ENCODE results near the gene ZNF317.
A peak's percentile ranks its signal among the peaks of the same experiment; 100 is the strongest.

The ZNF317 gene

GRCh38 chr19:9140159-9140874 is at the start of gene ZNF317:
Gene ZNF317 (plus strand): TSS chr19:9140397. CDS start chr19:9156017, 15,620 bp downstream.
- peak; percentile 92 for DNase-seq (ENCODE audit: low spot score)

DNA sequence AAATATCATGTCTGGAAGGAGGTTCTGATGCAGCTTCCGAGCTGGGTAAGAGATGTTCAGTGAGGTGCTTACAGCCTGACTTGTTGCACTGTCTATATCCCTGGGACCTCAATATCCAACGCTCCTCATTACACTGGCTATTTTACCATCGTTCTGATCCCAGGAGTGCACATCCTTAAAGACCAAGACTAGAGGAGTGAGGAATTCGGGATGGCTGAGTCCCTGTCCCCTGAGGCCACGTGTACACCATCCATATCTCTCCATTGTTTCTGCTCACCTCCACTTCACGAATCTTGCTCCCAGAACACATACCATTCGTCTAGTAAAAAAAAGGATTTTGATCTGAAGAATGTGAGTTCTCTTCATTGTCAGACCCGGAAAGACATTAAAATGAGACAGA is 32.8 kb upstream of the ZNF317 start, which contains the start of gene OR7G2:
Gene OR7G2 (minus strand): TSS at position 101 of the 400 bp plus-strand sequence. CDS start 4,232 bp downstream, outside the sequence.
- DNase-seq (ENCODE audit: low spot score) = no peak

DNA sequence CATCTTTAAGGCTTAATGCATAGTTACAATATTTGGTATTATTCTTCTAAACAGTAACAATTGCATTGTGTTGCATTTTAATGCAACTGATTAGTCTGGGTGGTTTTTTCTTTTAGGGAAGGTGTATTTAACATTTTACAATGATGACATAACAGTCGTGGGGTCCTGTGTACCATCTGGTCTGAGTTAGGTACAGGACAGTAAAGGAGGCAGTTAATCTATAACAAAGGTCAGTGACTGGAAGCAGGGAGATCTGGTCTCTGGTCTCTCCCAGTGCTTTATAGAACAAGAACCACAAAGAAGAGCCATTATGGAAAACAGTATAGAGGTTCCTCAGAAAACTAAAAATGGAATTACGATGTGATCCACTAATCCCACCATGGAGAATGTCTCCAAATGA is 30.2 kb upstream of the ZNF317 start:
- DNase-seq (ENCODE audit: low spot score) = no peak

GRCh38 chr19:9115307-9115813 is 24.8 kb upstream of the ZNF317 start, which contains the start of gene OR7G1:
Gene OR7G1 (minus strand): TSS chr19:9115763. CDS start chr19:9115763, 0 bp downstream.
- no peak for DNase-seq (ENCODE audit: low spot score)

GRCh38 chr19:9116547-9116946 is 23.6 kb upstream of the ZNF317 start:
- no peak for DNase-seq (ENCODE audit: low spot score)

DNA sequence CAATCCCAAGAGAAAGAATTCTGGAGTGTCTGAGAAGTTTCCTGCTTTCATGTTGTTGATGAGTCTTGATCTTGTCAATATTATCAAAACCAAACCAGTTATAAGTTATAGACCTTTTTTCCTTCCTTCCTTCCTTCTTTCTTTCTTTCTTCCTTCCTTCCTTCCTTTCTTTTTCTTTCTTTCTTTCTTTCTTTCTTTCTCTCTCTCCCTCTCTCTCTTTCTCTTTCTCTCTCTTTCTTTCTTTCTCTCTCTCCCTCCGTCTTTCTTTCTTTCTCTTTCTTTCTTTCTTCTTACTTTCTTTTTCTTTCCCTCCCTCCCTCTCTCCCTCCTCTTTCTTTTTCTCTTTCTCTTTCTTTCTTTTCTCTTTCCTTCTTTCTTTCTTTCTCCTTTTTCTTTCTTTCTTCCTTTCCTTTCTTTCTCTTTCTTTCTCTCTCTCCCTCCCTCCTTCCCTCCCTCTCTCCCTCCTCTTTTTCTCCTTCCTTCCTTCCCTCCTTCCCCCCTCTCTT is 13.2 kb upstream of the ZNF317 start, which contains the start of gene OR7G3:
Gene OR7G3 (minus strand): TSS at position 51 of the 506 bp plus-strand sequence. CDS start 0 bp downstream, at position 51.
- no peak for DNase-seq (ENCODE audit: low spot score)

DNA sequence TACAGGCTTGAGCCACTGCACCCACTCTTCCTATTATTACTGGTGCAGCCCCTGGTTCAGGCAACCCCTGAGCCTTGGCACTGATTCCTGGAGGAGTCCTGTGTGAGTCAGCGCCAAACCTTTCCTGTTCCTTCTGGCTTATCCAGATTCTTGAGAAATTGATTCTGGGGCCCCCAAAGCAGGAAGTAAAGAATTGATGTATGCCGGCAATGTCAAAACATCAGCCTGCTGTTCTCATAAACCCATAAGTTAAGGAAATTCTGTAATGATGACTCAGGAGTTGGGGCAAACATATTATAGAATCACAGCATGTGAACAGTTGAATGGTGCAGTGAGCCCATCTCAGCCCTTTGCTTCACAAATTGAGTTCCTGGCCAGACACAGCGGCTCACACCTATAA is 12.0 kb upstream of the ZNF317 start:
- DNase-seq (ENCODE audit: low spot score) = no peak

DNA sequence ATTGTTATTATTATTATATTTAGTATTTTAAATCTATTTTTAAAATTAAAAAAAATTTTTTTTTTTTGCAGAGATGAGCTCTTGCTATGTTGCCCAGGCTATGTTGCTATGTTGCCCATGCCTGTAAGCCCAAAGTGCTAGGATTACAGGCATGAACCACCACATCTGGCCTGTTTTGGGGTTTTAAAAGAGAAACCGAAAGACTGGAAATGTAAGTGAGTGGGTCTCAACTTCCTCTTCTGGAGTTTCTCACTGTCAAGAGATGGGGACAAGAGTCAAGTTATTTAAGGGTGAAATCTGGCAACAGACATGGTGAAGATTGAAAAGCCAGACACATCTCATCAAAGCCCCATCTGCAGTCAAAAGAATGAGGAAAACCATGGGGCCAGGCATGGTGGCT is 9.2 kb upstream of the ZNF317 start:
- DNase-seq (ENCODE audit: low spot score) = no peak

DNA sequence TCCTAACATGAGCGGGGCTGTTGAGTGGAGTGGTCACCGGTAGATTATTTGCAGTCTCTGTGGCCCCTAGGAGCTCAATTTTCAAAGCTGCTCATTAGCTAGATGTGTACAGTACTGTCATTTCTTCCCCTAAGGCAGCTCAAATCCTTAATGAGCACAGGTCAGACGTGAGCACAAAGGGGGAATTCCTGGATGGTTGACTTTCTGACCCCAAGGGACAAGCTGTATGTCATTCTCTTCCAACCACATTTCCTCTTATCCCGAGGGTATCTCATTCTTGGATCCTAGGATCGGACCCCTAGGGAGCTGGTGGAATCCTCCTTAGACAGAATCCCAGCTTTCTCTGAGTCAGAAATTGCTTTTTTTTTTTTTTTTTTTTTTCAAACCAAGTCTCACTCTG is 7.8 kb upstream of the ZNF317 start:
- DNase-seq (ENCODE audit: low spot score) = no peak

- DNase-seq (ENCODE audit: low spot score) = no peak
Observed at GRCh38 chr19:9139609-9140158, 513 bp upstream of the ZNF317 start.

DNA sequence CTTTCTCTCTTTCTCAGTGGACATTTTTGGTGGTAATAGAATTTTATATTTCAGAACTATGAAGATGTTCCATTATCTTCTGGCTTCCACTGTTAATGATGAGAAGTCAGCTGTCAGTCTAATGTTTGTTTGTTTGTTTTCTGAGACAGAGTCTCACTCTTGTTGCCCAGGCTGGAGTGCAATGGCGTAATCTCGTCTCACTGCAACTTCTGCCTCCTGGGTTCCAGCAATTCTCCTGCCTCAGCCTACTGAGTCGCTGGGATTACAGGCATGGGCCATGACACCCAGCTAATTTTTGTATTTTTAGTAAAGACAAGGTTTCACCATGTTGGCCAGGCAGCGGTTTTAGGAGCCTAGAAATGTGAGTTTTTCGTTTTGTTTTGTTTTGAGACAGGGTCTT is 4.7 kb downstream of the ZNF317 start:
- DNase-seq (ENCODE audit: low spot score) = no peak

- no peak for DNase-seq (ENCODE audit: low spot score)
Observed at GRCh38 chr19:9146882-9147281, 6.7 kb downstream of the ZNF317 start.

DNA sequence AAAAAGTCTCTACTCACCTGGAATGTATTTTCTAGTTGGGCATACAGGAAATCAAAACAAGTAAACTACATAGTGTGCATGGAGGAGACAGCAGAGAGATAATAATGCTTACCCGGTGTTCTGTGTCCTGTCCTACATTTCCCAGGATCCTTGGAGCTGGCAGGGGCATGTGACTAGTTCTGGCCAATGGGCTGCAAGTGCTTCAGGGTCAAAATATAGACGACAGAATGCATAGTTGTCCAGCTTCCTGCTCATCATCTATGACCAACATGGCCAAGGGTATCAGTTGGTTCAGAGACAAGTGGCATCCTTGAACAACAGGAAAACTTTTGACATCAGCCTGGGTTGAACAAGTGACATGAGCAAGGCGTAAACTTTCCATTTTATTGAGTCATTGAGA is 8.5 kb downstream of the ZNF317 start:
- DNase-seq (ENCODE audit: low spot score) = no peak

DNA sequence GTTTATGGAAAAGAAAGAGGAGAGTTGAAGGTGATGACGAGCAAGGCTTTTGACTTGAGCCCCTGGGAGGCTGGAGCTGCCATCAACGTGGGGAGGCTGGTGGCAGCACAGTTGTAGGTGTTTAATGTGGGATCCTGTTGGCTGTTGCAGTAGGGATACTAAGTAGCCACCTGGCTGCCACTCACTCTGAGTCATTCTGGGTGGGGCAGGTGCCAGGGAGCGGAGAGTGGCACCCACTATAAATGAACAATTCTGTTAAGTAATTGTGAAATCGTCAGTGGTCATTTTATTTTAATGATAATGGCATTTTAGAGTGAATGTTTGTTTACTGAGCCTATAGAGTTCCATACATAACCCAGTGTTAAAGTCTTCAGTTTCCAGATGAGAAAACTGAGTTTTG is 9.8 kb downstream of the ZNF317 start:
- no peak for DNase-seq (ENCODE audit: low spot score)

DNA sequence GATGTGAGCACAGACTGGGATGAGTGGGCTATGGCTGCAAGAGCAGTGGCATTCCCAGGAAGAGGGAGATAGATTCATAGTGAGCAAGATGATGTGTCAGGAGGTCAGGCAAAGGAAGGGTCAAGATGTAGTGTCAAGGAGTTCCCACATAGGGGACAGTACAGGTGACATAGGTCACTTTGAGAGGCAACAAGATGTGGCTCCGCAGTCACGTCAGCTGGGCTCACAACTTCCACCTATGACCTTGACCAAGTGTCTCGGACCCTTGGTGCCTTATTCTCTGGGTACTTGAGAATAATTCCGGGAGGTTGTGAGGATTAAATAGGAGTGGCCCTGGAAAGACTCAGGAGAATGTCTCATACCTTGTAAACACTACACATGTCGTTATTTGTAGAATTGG is 10.5 kb downstream of the ZNF317 start:
- DNase-seq (ENCODE audit: low spot score) = no peak

GRCh38 chr19:9151367-9151766 is 11.2 kb downstream of the ZNF317 start:
- no peak for DNase-seq (ENCODE audit: low spot score)

GRCh38 chr19:9155591-9155990 is 15.4 kb downstream of the ZNF317 start:
- no peak for DNase-seq (ENCODE audit: low spot score)

GRCh38 chr19:9156304-9156703 is 16.1 kb downstream of the ZNF317 start:
- DNase-seq (ENCODE audit: low spot score) = no peak

DNA sequence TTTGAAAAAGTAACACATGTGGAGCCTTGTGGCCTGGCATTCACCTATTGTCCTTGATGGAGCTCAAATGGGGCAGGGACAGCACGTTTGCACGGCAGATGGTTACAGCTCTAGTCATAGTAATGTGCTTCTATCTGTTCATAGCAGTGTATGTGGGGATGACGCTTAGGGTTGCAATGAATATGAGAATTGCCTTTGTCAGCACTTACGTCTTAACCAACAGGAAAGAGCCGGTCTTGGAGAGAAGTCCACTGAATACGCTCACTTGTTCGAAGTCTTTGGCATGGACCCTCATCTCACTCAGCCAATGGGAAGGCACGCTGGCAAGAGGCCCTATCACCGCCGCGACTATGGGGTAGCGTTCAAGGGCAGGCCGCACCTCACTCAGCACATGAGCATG is 19.7 kb downstream of the ZNF317 start:
- no peak for DNase-seq (ENCODE audit: low spot score)

DNA sequence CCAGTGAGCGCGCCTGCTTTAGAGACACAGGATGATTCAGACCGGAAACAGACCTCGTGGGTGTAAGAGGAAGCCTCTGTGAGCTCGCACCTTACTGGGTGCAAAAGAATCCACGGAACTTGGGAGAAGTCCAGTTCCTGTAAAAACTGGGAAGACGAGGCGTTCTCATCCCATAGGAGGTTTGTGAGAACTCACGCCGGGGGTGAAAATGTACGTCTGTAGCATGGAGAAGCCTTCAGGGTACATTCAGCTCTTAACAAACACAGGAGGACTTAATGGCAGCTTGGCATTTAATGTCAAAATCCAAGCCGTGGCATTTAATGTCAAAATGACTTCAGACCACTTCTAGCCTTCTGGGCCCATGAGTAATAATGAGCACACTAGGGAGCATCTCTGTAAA is 21.2 kb downstream of the ZNF317 start:
- no peak for DNase-seq (ENCODE audit: low spot score)

DNA sequence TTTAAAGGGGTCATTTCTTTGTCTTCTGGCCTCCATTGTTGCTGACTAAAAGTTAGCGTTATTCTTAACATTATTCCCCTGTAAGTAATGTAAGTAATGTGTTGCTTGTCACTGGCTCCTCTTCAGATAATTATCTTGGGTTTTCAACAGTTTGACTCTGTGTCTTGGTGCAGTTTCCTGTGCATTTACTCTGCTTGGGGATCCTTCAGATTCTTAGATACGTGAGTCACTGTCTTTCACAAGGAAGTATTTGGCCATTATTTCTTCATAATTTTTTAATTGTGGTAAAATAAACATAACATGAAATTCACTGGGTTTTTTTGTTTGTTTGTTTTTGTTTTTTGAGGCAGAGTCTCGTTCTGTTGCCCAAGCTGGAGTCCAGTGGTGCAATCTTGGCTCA is 25.1 kb downstream of the ZNF317 start:
- no peak for DNase-seq (ENCODE audit: low spot score)

DNA sequence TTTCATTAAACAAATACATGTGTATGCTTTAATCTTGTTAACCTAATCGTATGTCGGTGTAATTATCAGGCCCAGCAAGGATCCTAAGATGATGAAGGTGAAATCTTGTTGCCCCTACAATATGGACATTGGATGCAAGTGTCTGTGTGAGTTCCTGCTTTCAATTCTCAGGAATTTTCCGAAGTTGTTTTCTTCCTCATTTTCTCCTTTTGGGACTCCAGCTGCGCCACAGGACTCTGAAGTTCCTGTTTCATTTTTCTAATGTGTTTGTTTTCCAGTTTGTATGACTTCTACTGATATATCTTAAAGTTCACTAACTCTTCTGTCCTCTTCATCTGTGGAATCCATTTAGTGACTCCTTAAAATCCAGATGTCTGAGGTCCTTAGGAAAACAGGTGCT is 26.6 kb downstream of the ZNF317 start:
- no peak for DNase-seq (ENCODE audit: low spot score)

DNA sequence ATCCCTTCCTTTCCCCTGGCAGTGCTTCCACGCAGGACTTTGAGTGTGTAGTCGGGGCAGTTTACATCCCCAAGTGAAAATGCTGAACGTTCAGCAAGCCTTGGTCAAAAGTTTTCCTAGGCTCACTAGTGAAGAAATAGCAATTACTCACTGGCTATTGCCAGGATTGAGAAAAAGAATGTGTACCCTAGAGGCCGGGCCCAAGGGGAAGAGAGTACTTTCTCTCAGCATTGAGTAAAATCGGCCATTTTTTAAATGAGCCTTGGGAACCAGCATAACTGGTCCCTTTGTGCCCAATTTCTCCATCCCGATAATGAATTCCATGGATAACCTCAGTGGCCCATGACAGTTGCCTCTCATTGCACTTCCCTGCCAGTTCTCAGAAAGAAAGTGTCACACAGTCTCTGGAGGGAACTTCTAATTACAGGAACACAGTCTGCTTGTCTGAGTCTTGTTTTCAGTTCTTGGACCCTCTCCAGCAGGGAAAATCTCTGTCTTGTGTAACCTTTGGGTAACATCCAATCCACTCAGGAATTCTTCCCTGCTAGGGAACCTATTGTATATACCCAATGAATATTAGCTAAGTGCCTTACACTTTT is 31.3 kb downstream of the ZNF317 start:
- no peak for DNase-seq (ENCODE audit: low spot score)

Data from activated CD4-positive, alpha-beta T cell treated with anti-CD3 and anti-CD28 coated beads, Interleukin-2, Interleukin-4, amounts not matched to agents 100 ng/mL and 50 ng/mL, durations not matched to agents 16 hours and 8 hours (primary cell).